Karpas-422 (cell line): ENCODE data around the gene EML3. TPM values are rescaled to one million over a fixed set of nuclear protein-coding genes. Genes with fewer than 3 reads are reported as not detected.
"Not testable (repeated sequence)": the region's sequence is repeated elsewhere in the genome, so short reads cannot be mapped to it uniquely, and the experiment has no call there.

Experiments used
- DNase-seq: peaks from one replicate; pipeline ENCODE4 v3.0.0-alpha.2; 2015
- H2AFZ ChIP-seq: fragments of 200-600 bp; sonication (generic); 2 replicates; pipeline ENCODE4 v1.6.1; 2014; ENCODE audit warnings: antibody characterized with exemption, low read length, mixed read lengths
- H3K27ac ChIP-seq: fragments of 200-600 bp; sonication (generic); 2 replicates; pipeline ENCODE4 v1.5.1; 2014; ENCODE audit warnings: mild to moderate bottlenecking, low read length, moderate library complexity
- H3K27me3 ChIP-seq: fragments of 200-600 bp; sonication (generic); 2 replicates; pipeline ENCODE4 v1.6.1; 2014; ENCODE audit warnings: low read length, mixed read lengths
- H3K36me3 ChIP-seq: fragments of 200-600 bp; sonication (generic); 2 replicates; pipeline ENCODE4 v1.6.1; 2014; ENCODE audit warnings: low read length, mixed read lengths; ENCODE audit not compliant: insufficient read depth
- H3K4me1 ChIP-seq: fragments of 200-600 bp; sonication (generic); 2 replicates; pipeline ENCODE4 v1.6.1; 2014; ENCODE audit warnings: mild to moderate bottlenecking, low read length, mixed read lengths
- H3K4me2 ChIP-seq: fragments of 200-600 bp; sonication (generic); 2 replicates; pipeline ENCODE4 v1.6.1; 2014; ENCODE audit warnings: low read length, low read depth, mild to moderate bottlenecking; ENCODE audit not compliant: poor library complexity, severe bottlenecking
- H3K4me3 ChIP-seq: fragments of 200-600 bp; sonication (generic); 2 replicates; pipeline ENCODE4 v1.5.1; 2014; ENCODE audit warnings: mild to moderate bottlenecking, antibody characterized with exemption, low read length, mixed read lengths
- H3K79me2 ChIP-seq: fragments of 200-600 bp; sonication (generic); 2 replicates; pipeline ENCODE4 v1.6.1; 2014; ENCODE audit warnings: mild to moderate bottlenecking, low read length, mixed read lengths
- H3K9ac ChIP-seq: fragments of 200-600 bp; sonication (generic); 2 replicates; pipeline ENCODE4 v1.6.0; 2014; ENCODE audit warnings: low read length
- H3K9me2 ChIP-seq: fragments of 200-600 bp; sonication (generic), shearing (Covaris generic); replicated peaks from 2 replicates; pipeline ENCODE4 v1.6.0; 2014; ENCODE audit warnings: mild to moderate bottlenecking, low read length, moderate library complexity; ENCODE audit not compliant: insufficient read depth
- H3K9me3 ChIP-seq: fragments of 300-700, 200-600 bp; sonication (generic); 2 replicates; pipeline ENCODE4 v1.6.1; 2014; ENCODE audit warnings: low read length, mixed read lengths
- H4K20me1 ChIP-seq: fragments of 200-600 bp; sonication (generic); 2 replicates; pipeline ENCODE4 v1.6.1; 2014; ENCODE audit warnings: mild to moderate bottlenecking, antibody characterized with exemption, low read length, low read depth; ENCODE audit not compliant: insufficient read depth
- total RNA-seq: library from RNA; depleted of rRNA; stranded (reverse); fragments of >200 nt; shearing (Covaris generic); gene quantifications from 2 replicates; pipeline ENCODE4 v1.2.3, GENCODE V29; 2014; ENCODE audit warnings: low replicate concordance

The EML3 gene
- total RNA-seq, 1 experiment from 2014 or later = 21.2 TPM

GRCh38 chr11:62588966-62589637, 23.5 kb downstream of the EML3 start:
- Histone ChIP-seq H3K79me2 (peaks cover 50% of the 10 kb centered on the region), H3K4me2 (peak overlapping the region; percentile 83), H3K27me3 (no peaks in the 10 kb centered on the region), H3K4me1 (peaks cover 34% of the 10 kb centered on the region), H2AFZ (no peak overlapping the region), H3K27ac (no peak overlapping the region), H3K36me3 (peaks cover 30% of the 10 kb centered on the region), H3K9ac (no peak overlapping the region), H3K4me3 (no peak overlapping the region), H3K9me2 (no peaks in the 10 kb centered on the region), H3K9me3 (no peaks in the 10 kb centered on the region), H4K20me1 (no peaks in the 10 kb centered on the region)
- no peak for DNase-seq

- Histone ChIP-seq H3K79me2 (peaks cover 40% of the 10 kb centered on the region), H3K36me3 (peaks cover 29% of the 10 kb centered on the region), H3K4me1 (peaks cover 10% of the 10 kb centered on the region)
- not testable (repeated sequence) for H3K27me3 ChIP-seq, H2AFZ ChIP-seq, H3K9ac ChIP-seq, H3K9me3 ChIP-seq, H3K27ac ChIP-seq, H3K4me2 ChIP-seq, DNase-seq, H3K4me3 ChIP-seq, H4K20me1 ChIP-seq, H3K9me2 ChIP-seq
These were observed 27.2 kb downstream of the EML3 start for GRCh38 chr11:62585356-62585755.

GRCh38 chr11:62581735-62582134, 30.8 kb downstream of the EML3 start:
- H3K27ac ChIP-seq, H3K4me1 ChIP-seq, H3K9me3 ChIP-seq, H3K9me2 ChIP-seq, H3K4me3 ChIP-seq, H3K9ac ChIP-seq, H3K4me2 ChIP-seq, H4K20me1 ChIP-seq, H3K27me3 ChIP-seq, DNase-seq, H2AFZ ChIP-seq: not testable (repeated sequence)
- Histone ChIP-seq H3K36me3 (peaks cover 21% of the 10 kb centered on the region), H3K79me2 (peaks cover 12% of the 10 kb centered on the region)

- no peak overlapping the region for H3K9ac ChIP-seq
- H3K4me1 ChIP-seq = no peaks in the 10 kb centered on the region
- H4K20me1 ChIP-seq = no peaks in the 10 kb centered on the region
- H3K4me2 ChIP-seq = no peak overlapping the region
- no peaks in the 10 kb centered on the region for H3K27me3 ChIP-seq
- H3K27ac ChIP-seq = no peak overlapping the region
- no peaks in the 10 kb centered on the region for H3K9me3 ChIP-seq
- H3K4me3 ChIP-seq = no peak overlapping the region
- no peak overlapping the region for H2AFZ ChIP-seq
- H3K9me2 ChIP-seq = no peaks in the 10 kb centered on the region
- peaks cover 9% of the 10 kb centered on the region for H3K79me2 ChIP-seq
- DNase-seq = no peak
- H3K36me3 ChIP-seq = peaks cover 17% of the 10 kb centered on the region
These were observed 31.4 kb downstream of the EML3 start for GRCh38 chr11:62580959-62581715.

GRCh38 chr11:62579252-62579651, 33.3 kb downstream of the EML3 start:
- Histone ChIP-seq H3K9ac (no peak overlapping the region), H3K4me3 (no peak overlapping the region), H3K9me3 (no peaks in the 10 kb centered on the region), H4K20me1 (no peaks in the 10 kb centered on the region), H3K27me3 (no peaks in the 10 kb centered on the region), H3K9me2 (no peaks in the 10 kb centered on the region), H3K27ac (no peak overlapping the region), H3K36me3 (peaks cover 10% of the 10 kb centered on the region; the same call in 1 of the 2 replicates), H3K79me2 (no peaks in the 10 kb centered on the region), H2AFZ (no peak overlapping the region), H3K4me2 (no peak overlapping the region), H3K4me1 (peaks cover 15% of the 10 kb centered on the region)
- no peak for DNase-seq

GRCh38 chr11:62578541-62578940, 34.0 kb downstream of the EML3 start:
- peaks cover 4% of the 10 kb centered on the region; the same call in 1 of the 2 replicates for H3K36me3 ChIP-seq

GRCh38 chr11:62577046-62577714, 35.4 kb downstream of the EML3 start:
- Histone ChIP-seq H3K27me3 (no peaks in the 10 kb centered on the region), H4K20me1 (peaks cover 4% of the 10 kb centered on the region; the same call in 1 of the 2 replicates), H3K36me3 (peaks cover 7% of the 10 kb centered on the region), H3K4me3 (no peak overlapping the region), H3K9ac (no peak overlapping the region), H2AFZ (no peak overlapping the region), H3K4me1 (peaks cover 23% of the 10 kb centered on the region), H3K27ac (no peak overlapping the region), H3K9me2 (no peaks in the 10 kb centered on the region), H3K4me2 (no peak overlapping the region), H3K79me2 (peaks cover 15% of the 10 kb centered on the region), H3K9me3 (no peaks in the 10 kb centered on the region)
- no peak for DNase-seq

More at GRCh38 chr11:62578541-62578940, 34.0 kb downstream of the EML3 start:
- H4K20me1 ChIP-seq = no peaks in the 10 kb centered on the region
- H3K4me3 ChIP-seq = no peak overlapping the region
- no peak overlapping the region for H3K9ac ChIP-seq
- no peaks in the 10 kb centered on the region for H3K9me2 ChIP-seq
- H2AFZ ChIP-seq = no peak overlapping the region
- DNase-seq = no peak
- no peak overlapping the region for H3K4me2 ChIP-seq
- peaks cover 1% of the 10 kb centered on the region for H3K79me2 ChIP-seq
- no peaks in the 10 kb centered on the region for H3K27me3 ChIP-seq
- peaks cover 17% of the 10 kb centered on the region for H3K4me1 ChIP-seq
- no peaks in the 10 kb centered on the region for H3K9me3 ChIP-seq
- H3K27ac ChIP-seq = no peak overlapping the region

- no peak for DNase-seq
- no peak overlapping the region for H2AFZ ChIP-seq
- H3K79me2 ChIP-seq = peaks cover 28% of the 10 kb centered on the region
- H3K36me3 ChIP-seq = peaks cover 20% of the 10 kb centered on the region
- H3K27me3 ChIP-seq = no peaks in the 10 kb centered on the region
- H3K9me2 ChIP-seq = no peaks in the 10 kb centered on the region
- no peak overlapping the region for H3K27ac ChIP-seq
- H3K9ac ChIP-seq = peak overlapping the region; percentile 85; the same call in 1 of the 2 replicates
- H3K4me3 ChIP-seq = no peak overlapping the region
- H4K20me1 ChIP-seq = peaks cover 16% of the 10 kb centered on the region
- no peaks in the 10 kb centered on the region for H3K9me3 ChIP-seq
- H3K4me1 ChIP-seq = peaks cover 29% of the 10 kb centered on the region
- no peak overlapping the region for H3K4me2 ChIP-seq
These were observed 36.7 kb downstream of the EML3 start for GRCh38 chr11:62575837-62576236.
